GM12878 (cell line): ENCODE data around the gene SPIRE1.

ENCODE experiments used
- POLR2A ChIP-seq: IDR thresholded peaks from 2 replicates; pipeline ENCODE4 v1.6.1; 2011; ENCODE audit warnings: low read depth, mild to moderate bottlenecking, low read length
- SMAD1 ChIP-seq: fragments of 450-650 bp; IDR thresholded peaks from 2 replicates; pipeline ENCODE4 v1.6.1; 2018; ENCODE audit warnings: mild to moderate bottlenecking, low read depth; ENCODE audit not compliant: partially characterized antibody

GRCh38 chr18:12403601-12404506, 254.1 kb downstream of the SPIRE1 start:
- no peak for TF ChIP-seq SMAD1
- no peak for TF ChIP-seq POLR2A
